ENCODE results near the gene CREBRF.
"Not testable (repeated sequence)": the region's sequence is repeated elsewhere in the genome, so short reads cannot be mapped to it uniquely, and the experiment has no call there.

CREBRF gene

DNA sequence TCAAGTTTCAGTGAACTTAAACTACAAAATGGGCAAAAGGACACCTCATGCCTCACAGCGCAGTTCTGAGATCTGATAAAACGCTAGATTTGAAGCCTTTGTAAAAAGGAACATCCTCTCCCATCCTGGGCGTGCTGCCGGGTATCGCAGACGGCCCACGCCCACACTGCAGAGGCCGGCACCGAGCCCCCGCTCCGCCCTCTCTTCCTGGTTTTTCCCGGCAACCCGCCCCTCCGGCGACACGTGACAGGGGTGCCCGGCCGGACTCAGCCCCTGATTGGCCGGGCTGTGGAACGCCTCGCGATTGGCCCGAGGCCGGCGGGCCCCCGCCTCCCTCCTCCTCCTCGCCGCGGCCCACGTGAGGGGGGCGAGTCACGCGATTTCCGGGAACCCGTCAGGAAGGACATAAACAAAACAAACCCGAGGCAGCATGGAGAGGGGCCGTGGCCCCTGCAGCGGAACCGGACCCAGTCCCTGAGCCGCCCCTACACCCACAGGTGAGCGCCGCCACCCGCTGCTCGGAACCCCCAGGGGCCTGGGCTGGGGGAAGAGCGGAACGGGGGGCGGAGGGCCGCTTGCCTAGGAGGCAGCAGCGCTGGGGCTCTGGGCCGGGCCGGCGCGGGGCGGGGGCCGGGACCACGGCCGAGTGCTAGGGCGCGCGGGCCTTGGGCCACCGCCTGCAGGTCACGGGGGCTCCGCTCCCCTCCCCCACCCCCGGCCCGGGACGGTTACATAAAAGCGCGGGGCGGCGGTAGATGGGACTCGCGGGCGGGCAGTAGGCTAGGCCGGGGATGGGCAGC is at the start of gene CREBRF:
TSS of gene CREBRF (plus strand) at position 370 of the 800 bp plus-strand sequence. CDS start 24,424 bp downstream, outside the sequence.
- DNase-seq = peak; percentile 58

- DNase-seq = no peak
Observed at GRCh38 chr5:173010021-173010420, 46.1 kb upstream of the CREBRF start.

GRCh38 chr5:173010547-173011464 is 45.3 kb upstream of the CREBRF start:
- DNase-seq = no peak

DNA sequence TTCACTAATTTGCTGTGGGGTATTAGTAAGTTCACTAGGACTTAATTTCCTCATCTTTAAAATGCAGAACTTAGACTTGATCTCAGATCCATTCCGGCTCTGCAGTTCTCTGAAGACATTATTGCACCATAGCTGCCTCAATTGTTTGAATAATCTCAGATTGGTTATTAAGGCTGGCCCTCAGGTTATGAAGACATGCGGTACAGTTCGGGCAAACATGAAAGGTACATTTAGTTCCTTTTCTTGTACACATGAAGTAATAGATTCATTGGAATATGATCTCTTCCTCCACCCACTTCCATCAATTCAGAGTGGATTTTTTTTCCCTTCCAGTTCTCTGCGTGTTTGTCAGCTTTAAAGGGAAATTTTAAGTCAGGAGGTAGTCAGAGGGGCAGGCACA is 44.6 kb upstream of the CREBRF start:
- no peak for DNase-seq

DNA sequence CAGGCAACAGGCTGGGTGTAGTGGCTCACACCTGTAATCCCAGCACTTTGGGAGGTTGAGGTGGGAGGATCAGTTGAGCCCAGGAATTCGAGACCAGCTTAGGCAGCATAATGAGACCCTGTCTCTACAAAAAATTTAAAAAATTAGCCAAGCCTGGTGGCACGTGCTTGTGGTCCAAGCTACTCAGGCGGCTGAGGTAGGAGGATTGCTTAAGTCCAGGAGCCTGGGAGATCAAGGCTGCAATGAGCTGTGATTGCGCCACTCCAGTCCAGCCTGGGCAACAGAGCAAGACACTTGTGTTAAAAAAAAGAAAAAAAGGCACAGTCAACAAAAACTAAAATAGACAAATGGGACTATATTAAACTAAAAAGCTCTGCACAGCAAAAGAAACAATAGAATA is 43.3 kb upstream of the CREBRF start:
- DNase-seq = no peak

DNA sequence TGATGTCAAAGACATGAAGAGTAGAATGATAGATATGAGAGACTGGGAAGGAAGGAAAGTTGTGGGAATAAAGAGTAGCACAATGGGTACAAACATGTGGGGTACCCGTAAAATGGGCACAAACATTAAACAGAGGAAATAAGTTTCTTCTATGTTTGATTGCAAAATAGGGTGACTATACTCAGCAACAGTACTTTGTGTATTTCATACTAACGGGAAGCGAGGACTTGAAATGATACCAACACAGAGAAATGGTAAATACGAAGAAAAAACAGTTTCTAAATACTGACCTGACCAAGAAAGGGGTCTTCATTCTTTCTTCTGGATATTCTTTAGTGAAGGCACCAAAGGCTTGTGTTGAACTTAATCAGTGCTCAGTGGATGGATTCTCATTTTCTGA is 41.5 kb upstream of the CREBRF start:
- no peak for DNase-seq

- DNase-seq = no peak
Observed at GRCh38 chr5:173015192-173015591, 41.0 kb upstream of the CREBRF start.

GRCh38 chr5:173015598-173016455 is 40.3 kb upstream of the CREBRF start:
- no peak for DNase-seq

GRCh38 chr5:173016598-173017046 is 39.5 kb upstream of the CREBRF start:
- no peak for DNase-seq

DNA sequence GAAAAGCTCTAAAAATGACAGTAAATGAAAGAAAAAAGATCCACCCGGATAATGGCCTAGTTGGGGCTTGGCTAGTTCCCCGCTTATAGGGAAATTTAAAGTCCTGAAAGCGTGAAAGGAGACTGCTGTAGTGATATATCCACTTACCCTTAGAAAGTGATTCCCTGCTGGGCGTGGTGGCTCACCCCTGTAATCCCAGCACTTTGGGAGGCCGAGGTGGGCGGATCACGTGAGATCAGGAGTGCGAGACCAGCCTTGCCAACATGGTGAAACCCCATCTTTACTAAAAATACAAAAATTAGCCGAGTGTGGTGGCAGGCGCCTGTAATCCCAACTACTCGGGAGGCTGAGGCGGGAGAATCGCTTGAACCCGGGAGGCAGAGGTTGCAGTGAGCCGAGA is 39.1 kb upstream of the CREBRF start:
- not testable (repeated sequence) for DNase-seq

DNA sequence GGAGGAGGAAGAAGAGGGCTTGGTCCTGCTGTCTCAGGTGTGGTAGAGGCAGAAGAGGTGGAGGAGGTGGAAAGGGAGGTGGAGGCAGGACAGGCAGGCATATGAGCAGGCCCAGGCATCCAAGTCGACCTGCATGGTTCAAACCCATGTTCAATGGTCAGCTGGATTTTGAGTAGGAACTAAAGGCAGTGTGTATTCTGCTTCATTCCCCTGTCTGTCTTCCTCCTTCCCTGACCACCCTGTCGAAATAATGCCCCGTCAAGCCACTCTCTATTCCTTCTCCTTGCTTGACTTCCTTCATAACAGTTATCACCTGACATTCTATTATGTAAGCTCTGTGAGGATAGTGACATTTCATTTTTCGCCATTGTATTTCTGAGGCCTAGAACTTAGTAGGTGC is 37.8 kb upstream of the CREBRF start:
- no peak for DNase-seq

GRCh38 chr5:173020154-173020581 is 36.0 kb upstream of the CREBRF start:
- DNase-seq = no peak

GRCh38 chr5:173020643-173021042 is 35.5 kb upstream of the CREBRF start:
- DNase-seq = no peak

DNA sequence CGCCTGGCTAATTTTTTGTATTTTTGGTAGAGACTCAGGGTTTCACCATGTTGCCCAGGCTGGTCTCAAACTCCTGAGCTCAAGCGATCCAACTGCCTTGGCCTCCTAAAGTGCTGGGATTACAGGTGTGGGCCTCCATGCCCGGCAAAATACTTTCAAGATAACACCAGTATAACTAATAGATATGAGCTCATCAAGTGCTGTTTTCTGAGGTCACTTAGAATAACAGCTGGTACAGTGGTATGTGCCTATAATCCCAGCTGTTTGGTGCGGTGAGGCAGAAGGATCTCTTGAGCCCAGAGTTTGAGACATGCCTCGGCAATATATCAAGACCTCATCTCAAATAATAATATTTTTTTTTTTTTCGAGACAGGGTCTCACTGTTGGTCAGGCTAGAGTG is 30.5 kb upstream of the CREBRF start:
- no peak for DNase-seq

GRCh38 chr5:173027905-173028304 is 28.2 kb upstream of the CREBRF start:
- DNase-seq = no peak

DNA sequence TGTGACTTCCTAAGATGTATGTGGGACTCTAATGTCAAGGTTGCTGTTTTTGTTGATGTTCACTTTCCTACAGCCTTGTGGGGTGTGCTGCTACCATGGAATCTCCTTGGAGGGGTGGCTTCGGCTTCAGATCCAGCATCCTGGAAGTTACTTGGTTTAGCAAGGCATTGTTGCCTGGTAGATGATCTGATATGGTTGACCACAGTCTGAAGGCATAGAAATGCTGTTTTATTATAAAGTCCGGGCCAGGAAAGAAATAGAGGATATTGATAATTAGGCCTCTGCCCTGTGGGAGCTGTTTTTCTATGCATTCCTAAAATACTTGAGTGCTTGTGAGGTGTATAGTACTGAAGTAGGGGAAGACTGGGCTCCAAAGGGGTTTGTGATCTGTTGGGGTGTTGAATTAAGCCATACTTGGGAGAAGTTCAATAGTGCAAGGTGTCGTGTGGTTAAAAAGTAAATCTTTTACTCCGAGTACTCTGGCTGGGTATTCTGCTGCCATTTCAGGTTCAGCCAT is 27.3 kb upstream of the CREBRF start:
- no peak for DNase-seq

DNA sequence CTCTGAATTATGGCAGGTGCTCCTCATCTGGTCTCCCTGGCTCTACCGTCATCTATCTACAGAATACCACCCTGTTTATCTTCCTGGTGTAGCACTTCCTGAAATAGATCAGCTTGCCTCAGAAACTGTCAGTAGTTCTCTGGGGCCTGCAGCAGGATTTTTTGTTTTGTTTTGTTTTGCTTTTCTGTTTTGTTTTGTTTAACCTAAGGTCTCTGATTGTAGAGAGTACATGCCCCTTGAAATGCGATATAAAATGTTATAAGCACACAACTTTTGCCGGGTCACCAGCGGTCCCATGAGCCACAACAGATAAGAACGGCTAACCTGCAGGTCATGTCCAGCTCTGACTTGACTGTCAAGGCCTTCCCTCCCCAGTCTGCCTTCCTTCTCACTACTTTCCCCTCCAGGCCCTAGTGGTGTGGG is 26.6 kb upstream of the CREBRF start:
- no peak for DNase-seq

DNA sequence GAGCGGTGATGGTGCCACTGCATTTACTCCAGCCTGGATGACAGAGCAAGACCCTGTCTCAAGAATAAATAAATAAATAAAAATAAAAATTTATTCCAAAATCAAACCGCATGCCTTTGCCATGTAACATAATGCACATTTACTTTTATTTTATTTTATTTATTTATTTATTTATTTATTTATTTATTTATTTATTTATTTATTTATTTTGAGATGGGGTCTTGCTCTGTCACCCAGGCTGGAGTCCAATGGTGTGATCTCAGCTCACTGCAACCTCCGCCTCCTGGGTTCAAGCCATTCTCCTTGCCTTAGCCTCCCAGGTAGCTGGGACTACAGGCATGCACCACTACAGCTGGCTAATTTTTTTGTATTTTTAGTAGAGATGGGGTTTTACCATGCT is 24.1 kb upstream of the CREBRF start:
- not testable (repeated sequence) for DNase-seq

DNA sequence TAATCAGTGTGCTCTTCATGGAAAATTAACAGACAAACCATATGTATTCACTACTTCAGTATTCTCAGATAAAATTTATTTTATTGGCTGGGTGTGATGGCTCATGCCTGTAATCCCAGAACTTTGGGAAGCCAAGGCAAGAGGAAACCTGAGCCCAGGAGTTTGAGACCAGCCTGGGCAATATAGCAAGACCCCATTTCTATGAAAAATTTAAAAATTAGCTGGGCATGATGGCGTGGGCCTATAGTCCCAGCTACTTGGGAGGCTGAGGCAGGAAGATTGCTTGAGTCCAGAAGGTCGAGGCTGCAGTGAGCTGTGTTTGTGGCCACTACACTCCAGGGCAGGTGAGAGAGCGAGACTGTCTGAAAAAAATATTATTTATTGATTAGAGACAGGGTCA is 23.4 kb upstream of the CREBRF start:
- DNase-seq = no peak

- DNase-seq = no peak
Observed at GRCh38 chr5:173033923-173034322, 22.2 kb upstream of the CREBRF start.

GRCh38 chr5:173035904-173036707 is 20.0 kb upstream of the CREBRF start:
- no peak for DNase-seq

DNA sequence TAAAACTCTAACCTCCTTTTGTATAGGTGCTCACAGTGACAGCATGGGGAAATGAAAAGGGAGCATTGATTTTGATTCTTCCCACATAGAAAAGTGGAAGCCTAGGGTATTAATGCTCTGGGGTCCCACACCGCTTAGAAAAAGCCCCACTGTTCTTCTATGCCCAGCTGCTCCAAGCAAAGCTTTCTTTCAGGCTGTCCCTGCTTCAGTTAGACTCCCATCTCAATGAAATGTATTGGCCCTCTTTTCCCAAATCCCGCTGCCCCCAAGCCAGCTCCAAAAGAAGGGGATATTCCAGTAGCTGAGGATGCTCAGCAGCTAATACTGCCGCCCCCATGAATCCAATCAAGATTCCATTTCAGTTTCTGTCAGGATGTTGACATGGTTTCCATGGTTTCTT is 17.0 kb upstream of the CREBRF start:
- no peak for DNase-seq
